ENCODE data around the gene NCK2.

NCK2 gene

DNA sequence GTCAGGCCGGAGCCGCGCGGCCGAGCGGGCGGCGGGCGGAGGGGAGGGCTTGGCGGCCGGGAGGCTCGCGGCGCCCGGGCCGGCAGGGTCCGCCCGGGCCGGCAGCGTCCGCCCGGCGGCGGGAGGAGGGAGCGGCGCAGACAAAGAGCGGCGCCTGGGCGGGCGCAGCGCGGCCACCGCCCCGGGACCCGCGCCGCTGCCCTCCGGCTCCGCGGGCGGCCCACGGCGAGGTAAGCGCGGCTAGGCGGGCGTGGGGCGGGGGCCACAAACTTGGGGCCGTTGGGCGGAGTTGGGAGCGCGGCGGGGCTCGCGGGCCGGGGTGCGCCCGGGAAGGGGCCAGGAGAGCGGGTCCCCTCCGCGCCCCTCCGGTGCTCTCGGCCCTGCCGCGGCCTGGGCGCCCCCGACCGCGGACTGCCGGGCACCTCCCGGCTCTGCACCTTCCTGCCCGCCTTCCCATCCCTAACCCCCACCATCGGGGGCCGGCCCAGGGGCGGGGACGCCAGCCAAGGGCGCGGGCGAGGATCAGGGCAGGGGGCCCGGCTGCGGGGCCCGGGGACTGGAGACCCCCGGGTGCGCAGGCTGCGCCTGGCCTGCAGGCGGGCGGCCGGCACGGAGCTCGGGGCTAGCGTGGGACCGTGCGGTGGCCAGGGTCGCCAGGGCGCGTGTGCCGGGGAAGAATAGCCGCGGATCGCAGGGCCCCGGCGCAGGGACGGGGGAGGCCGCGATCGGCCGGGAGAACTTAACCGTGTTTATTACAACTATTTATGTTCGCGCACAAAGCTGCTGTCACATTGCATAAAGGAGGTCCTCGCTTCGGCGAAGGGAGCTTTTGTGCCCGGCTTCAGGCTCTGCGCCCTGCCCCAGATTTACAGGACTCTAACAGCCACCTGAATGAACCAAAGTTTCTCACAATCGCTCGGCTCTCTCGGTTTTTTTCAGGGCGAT lies at the start of gene NCK2:
TSS of gene NCK2 (plus strand) at position 4 of the 945 bp plus-strand sequence. CDS start 110,152 bp downstream, outside the sequence.
- DNase-seq = no peak

DNA sequence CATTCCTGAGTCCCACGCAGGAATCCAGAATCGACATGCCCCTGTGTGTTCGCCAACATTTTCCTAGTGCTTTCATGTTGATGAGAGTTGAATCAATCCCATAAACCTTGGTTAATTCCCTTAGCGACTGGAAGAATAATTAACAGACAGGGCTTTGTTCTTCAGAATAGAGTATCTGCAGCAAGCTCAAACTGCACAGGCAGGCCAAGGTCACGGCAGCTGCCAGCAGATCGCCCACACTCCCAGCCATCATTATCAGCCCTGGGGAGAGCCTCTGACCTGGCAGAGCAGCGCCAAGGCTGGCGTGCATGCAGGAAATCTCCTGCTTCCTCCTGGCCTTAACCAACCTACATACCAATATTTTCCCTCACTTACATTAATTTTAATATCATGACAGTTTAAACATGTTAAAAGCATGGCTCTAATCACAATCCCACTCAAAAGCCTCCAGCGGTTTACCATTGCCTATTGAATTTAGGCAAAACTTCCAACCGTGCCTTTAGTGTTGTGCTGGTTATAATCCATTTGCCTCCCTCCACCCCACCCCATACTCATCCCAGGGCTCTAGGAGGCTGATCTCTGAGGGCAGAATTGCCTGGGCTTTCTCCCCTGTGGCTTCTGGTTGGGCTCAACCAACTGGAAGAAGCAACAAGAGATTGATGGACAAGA lies 46.8 kb upstream of the NCK2 start:
- DNase-seq = no peak

DNA sequence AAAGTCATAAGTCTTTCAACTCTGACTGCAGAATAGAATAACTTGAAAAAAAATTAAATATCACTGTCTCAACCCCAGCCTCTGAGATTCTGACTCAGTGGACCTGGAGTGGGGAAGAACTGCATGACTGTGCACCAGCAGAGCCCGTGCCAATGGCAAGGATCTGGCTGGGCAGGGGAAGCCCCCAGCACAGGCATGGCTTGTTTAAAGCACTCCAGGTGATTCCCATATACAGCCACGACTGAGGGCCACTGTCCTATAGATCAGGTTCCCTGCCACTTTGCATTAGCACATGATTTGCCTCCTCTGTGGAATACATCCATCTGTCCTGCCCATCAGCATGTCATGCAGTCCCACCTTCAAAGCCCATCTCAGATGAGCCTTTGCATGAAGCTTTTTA lies 45.9 kb upstream of the NCK2 start:
- no peak for DNase-seq

DNA sequence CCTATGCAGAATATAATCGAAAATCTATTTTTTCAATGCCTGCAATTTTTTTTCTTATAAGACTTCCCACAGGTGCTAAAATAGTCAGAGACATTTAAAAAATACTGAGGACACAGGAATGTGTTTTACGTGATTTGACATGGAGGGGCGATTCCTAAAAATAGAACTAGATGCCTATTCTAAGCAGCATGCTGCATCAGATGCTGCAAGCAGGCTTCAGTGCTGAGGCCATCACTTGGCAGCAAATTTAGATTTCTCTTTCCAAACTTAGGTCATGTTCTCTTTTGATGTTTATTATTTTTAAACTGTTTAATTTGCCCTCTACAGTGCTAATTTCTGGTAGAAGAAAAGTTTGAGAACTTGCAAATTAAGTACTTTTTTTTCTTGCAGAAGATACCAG lies 43.7 kb upstream of the NCK2 start:
- no peak for DNase-seq

DNA sequence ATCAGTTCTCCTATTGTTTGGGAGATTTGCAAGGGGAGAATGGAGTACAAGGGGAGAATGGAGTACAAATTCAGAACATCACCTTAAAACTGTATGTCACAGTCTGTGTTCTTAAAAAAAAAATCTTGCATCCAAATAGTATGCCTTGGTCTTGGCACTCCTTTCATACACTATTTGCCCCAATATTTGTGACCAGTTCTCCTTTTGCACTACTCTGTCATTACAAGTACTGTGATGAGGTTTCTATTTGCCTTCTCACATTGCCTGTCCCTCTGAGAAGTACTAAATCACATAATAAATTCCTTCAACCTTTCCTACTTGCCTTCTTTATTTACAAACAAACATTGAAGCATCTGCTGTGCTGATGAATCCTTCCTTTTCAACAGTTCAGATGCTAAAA lies 36.0 kb upstream of the NCK2 start:
- no peak for DNase-seq

DNA sequence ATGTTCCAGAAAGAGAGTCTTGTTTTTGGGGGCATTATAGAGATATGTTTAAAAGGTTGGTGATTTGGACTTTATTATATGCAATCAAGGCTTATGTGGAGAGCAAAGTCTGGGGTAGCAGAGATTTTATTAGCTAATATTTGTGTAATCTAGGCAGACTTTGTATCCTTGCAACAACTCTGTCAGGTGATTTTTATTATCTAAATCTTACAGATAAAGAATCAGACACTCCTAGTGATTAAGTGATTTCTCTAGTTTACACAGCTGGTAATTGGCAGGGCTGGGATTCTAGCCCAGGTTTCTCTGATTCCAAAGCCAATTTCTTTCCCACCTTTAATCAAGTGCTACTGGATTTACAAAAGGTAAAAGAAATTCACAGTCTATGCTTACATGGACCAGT lies 33.3 kb upstream of the NCK2 start:
- no peak for DNase-seq

DNA sequence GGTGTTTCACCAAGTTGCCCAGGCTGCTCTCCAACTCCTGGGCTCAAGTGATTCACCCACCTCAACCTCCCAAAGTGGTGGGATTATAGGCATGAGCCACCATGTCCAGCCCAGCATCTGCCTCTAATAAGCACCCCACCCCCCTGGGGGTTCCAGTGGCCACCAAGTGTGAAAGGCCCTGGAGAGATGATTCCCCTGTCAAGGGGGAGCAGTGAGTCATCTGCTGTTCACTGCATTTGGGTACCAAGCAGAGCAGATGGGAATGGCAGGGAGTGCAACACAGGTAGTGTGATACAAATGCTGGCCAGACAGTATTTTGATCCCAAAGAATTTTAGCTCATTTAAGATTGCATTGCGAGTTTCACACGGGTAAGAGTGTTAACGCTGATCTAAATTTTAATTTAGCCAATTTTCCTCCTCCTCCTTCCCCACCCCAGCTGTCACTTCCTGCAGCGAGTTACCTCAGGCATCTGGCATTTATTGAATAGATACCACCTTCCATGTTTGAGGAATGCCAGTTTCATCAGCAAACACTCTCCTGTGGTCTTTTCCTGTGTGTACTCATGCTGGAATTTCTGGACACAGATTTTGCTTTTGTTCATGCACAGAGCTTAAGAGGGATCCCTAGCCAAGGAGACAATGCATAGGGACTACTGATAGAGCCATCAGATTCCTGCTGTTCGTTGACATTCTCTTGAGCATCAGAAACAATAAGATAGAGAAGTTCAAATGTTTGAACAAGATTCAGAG lies 32.4 kb upstream of the NCK2 start:
- DNase-seq = no peak

DNA sequence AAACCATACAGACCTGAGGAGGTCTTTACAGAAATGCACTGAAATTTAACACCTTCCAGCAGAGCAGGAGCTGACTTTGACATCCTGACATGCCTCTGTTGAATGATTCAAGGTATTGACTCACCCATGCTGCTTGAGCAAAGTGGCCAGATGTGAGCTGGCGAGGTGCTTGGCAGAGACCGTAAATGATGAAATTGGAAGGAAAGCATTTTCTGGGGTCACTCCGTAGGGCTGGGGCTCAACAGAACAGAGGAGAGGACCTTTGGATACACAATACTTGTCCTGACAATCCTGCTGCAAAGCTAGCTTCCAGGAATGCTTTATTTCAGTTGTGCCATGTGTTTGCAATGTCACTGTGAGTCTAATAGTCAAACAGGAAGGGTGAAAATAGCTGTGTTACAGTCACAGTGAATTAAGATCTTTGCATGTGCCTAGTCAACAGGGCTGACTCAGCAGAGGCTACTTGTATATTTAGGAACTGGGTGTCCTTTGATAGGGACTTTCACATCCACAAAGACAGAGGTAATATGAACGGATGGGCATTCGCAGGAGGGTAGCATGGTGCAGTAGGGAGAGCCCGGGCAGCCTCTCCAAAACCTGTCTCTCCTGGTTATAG lies 31.6 kb upstream of the NCK2 start:
- DNase-seq = no peak

DNA sequence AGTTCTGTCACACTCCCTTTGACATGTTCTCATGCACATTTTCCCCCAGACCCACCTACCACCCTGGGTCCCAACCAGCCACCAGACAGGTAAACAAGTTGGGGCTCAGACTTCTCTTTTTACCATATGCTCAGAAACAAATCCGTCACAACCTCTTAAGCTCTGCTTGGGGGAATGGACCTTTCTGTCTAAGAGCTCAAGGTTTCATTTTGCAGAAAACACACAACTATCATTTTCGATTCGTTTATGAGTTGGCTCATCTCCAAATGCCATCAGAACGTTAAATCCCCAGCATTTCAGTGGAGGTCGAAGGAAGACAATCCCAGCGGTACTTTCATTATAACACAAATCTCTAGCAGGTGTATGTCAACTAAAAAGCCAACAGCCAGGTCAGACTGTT lies 30.6 kb upstream of the NCK2 start:
- no peak for DNase-seq

DNA sequence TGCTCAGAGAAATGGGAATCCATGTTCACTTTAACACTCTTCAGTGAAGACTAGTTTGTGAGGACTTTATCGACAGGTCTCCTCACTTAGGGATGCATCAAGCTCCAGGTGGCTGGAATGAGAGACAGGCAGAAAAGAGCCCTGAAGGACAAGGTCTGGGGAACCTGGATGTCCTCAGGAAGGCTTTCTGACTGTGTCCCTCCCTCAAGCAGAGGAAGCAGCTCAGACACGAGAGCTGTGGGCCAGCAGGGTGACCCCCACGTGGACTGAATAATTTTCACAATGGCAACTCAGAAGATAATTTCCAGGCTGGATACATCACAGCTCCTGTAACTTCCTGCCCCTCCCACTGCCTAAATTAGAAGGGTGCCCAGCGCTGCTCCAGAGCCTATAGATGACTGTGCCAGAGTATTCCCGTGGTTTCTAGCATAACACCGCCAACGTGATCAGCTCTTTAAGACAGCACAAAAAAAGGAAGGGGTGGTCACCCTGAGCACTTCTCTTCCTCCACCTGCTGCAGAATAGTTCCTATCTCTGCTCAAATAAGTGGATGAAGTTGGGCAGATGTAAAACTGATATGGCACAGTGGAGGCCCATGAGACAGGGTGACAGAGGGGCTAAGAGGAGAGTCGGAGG lies 25.7 kb upstream of the NCK2 start:
- no peak for DNase-seq

DNA sequence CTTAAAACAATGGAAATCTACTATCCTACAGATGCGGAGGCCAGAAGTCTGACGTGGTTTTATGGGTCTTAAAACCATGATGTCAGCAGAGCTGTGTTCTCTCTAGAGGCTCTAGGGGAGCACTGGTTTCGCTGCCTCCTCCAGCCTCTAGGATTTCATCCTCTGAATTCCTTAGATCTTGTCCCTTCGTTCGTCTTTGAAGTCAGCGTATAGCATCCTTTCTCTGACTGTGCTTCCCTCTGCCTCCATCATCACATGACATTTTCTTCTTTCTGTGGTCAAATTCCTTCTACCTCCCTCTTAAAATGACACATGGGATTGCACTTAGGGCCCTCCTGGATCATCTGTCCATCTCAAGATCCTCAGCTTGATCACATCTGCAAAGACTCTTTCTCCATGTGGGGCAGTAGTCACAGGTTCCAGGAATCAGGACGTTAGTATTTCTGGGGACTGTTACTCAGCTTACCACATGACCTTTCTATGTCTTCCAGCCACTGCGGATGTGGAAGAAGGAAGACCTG lies 22.7 kb upstream of the NCK2 start:
- DNase-seq = no peak

DNA sequence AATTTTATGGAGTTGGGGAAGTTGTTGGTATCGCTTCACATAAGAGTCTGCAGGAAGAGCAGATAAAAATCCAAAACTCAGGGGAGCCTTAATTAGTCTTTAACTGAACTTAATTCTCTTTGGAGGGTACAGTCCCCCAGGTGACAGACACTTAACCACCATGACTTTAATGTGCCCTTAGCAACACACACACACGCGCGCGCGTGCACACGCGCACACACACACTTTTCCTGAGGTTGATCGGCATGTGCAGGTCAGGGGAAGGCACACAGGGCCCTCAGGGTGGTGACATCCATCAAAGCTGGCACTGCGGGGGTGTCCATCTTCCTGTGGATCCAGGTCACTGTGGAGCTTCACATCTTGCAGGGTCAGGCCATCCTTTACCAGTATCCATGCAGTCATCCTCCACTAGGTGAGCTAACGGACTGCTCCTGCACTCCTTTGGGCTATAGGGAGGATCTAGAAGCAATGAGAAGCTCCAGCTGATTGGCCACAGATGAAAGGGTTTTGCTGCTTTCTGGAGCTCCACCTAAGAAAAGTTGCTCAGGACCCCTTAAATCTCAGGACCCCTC lies 21.9 kb upstream of the NCK2 start:
- no peak for DNase-seq

DNA sequence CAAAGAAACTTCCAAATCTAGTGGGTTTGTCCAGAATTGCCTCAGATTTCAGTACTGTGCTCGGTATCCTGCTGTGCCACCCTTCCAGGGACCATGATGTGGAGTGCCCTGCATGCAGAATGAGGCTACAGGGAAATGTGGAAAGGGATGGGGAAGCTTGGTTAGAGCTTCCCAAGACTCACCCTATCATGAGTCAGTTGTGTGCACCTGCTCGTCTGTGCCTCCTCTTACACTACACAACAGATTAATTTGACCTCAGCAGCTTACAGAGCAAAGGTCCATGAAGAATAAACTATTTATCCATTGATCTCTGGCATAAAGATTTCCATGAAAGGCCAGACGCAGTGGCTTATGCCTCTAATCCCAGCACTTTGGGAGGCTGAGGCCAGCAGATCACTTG lies 21.3 kb upstream of the NCK2 start:
- no peak for DNase-seq

DNA sequence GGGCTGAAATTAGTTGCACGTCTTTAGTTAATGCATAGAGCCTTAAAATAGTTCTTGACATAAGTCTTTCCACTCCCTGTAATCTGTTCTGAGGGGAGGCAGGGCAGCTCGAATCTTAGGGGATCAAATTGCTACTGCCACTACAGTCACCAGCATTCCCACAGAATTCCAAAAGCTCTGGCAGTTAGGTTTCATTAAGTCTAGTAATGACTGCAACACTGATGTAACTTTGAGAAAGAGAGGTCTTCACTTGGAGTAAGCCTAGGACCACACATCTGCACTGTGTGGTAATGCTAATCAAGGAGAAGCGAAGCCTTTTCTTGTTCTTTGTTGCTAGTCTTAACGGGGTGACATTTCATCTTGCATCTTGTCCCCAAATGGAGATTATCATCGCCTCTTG lies 19.3 kb upstream of the NCK2 start:
- no peak for DNase-seq

DNA sequence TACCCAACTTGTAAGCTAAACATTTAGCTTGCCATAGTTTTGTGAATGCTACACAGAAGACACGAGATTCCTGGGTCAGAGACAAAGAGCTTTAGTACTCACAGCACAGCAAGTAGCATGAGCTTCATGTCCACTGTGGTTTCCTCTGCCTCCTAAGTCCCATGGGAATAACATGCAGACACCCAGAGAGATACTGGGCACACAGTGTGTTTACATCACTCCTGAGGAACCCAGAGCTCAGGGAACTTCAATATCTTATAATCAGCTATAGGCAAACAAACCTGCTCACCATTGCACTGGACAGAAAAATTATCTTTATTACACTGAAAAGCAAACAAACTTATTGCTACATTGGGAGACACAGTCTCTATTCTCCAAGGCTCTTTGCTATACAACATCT lies 14.5 kb upstream of the NCK2 start:
- DNase-seq = no peak

DNA sequence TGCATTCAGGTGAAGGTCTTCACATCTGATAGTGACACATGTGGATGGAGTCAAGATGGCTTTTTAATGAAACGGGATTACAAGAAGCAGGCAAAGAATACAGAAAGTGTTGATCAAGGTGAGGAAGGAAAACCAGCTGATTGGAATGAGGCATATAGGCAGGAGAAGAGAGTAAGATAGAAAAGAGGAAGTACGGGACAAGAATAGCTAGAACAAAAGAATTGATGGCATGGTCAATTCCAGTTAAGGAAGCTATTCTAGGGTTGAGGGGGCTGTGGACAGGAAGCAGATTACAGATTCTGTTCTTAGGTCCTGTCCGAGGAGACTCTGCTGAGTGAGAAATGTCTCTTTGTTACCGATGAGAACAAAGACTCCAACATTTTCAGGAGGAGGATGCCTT lies 13.2 kb upstream of the NCK2 start:
- no peak for DNase-seq

DNA sequence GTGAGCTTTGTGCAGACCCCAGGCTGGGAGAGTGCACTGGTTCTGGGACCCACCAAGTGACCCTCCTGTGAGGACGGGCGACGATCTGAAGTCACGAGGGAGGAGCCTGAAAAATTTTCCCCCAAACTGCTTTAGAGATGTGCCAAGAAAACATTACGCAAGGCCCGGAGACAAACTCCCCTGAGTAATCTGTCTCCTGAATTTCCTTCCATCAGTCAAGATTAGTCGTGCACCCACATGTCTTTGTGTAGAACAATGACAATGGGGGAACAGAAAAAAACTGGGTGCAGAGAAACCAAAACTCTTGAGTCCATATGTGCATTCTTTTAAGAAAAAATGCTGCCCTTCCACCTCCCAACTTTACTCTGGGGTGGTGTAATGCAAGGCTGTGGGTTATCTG lies 12.6 kb upstream of the NCK2 start:
- no peak for DNase-seq

DNA sequence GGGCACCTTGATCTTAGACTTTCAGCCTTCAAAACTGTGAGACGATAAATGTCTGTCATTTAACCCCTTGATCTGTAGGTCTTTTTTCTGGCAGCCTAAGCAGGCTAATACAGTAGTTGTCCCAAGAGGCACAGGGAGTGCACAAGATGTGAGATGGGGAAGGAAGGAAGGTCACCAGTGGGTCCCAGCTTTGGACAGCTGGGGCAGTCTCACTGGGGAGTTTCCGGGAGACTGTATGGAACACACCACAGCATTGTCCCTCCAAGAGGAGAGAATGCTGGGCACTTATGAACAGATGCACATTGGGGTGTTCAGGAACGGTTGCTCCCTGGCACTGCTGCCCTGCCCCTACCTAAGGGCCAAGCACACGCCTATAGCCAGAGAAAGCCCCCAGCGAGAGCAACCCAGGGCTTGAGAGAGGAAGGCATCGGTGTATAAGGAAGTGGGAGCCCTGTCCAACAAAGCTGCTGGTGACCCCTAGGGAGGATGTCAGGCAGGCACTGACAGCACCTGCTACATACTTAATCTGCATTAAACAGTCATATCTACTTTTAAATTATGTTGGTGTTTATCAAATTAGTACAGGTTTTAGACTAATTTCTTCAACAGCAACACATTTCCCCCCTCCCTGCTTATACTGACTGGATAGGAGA lies 11.6 kb upstream of the NCK2 start:
- DNase-seq = no peak

DNA sequence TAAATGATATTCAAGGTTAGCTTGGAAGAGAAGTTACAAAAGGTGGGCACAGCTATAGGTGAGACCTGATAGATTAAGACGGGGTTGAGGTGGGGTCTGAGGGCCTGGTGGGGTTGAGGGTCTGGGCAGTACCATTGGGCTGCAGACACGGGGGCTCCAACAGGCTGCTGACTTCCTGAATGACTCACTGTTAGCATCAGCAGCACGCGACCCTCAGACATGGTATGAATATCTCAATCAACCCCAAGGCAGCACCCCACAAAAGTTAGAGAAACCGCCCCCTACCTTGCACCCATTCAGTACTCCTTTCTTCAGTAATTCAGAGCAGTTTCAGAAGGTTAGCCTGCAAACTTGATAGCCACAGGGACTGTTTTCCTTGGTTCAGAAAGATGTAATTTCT lies 10.8 kb upstream of the NCK2 start:
- no peak for DNase-seq

DNA sequence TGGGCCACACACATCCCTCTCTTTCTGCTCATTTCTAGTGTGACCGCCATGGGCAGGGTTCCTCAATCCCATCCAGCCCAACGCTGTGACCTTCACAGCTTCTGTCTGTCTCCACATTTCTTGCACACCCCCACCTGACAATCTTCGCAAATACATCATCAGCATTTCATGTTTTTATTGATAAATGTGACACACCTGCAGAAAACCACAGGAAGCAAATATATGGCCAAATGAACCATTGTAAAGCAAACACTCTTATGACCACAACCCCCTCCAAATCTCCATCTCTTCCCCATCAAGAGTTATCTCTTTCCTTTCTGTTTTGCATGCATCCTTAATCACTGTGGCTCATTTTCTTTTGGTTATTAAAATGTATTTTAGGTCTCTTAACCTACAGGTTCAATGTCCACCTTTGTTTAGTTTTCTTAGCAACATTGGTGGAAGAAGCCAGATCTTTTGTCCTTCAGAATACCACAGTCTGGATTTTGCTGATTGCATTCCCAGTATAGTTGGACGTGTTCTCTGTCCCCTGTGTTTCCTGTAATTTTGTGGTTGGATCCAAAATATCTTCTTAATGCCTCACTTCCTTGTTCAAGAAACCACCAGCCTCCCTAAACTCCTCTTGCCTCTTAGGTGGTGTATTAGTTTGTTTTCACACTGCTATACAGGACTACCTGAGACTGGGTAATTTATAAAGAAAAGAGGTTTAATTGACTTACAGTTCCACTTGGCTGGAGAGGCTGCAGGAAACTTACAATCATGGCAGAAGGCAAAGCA lies 9.8 kb upstream of the NCK2 start:
- DNase-seq = no peak

DNA sequence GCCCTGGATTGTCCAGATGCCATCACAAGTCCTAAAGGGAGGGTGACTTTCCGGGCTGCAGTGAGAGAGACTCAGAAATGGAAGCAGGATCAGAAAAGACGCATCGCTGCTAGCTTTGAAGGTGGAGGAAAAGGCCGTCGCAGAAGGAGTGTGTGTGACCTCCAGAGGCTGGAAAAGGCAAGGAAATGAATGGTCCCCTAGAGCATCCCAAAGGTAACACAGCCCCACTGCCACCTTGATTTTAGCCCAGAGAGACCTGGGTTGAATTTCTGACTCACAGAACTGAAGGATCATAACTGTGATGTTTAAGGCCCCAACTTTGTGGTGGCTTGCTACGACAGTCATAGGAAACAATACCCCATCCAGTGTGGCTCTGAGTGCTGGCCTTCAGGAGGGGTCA lies 8.6 kb upstream of the NCK2 start:
- no peak for DNase-seq

Data from NCI-H1417 treated with DMSO at 0.1 percent for 48 hours (cell line).